Mononuclear cell (primary cell): Measurements from ENCODE around the gene DMBX1. TPM values are rescaled to one million over a fixed set of nuclear protein-coding genes. Genes with fewer than 3 reads are reported as not detected.

Experiments
- H3K27me3 ChIP-seq: 2 replicates; pipeline ENCODE4 v1.6.0; 2011; ENCODE audit warnings: low read length, control low read depth; ENCODE audit not compliant: insufficient read depth
- H3K4me1 ChIP-seq: 2 replicates; pipeline ENCODE4 v1.5.1; 2011; ENCODE audit warnings: mild to moderate bottlenecking, low read length, control low read depth; ENCODE audit not compliant: insufficient read depth
- H3K4me3 ChIP-seq: 2 replicates; pipeline ENCODE4 v1.5.1; 2011; ENCODE audit warnings: mild to moderate bottlenecking, low read length, moderate library complexity
- H3K9me3 ChIP-seq: 2 replicates; pipeline ENCODE4 v1.5.1; 2011; ENCODE audit warnings: low read depth, mild to moderate bottlenecking, control low read depth, low read length
- total RNA-seq: library from RNA; depleted of rRNA; stranded (reverse); fragments of >200 nt; gene quantifications from one replicate; pipeline ENCODE4 v1.2.3, GENCODE V29; 2012

DMBX1 gene
- total RNA-seq, 1 donor, result not detected

GRCh38 chr1:46486432-46487015, 3.1 kb upstream of the DMBX1 start:
- Histone ChIP-seq H3K27me3 (peaks cover 68% of the 10 kb centered on the region), H3K4me1 (peaks cover 11% of the 10 kb centered on the region), H3K9me3 (no peaks in the 10 kb centered on the region), H3K4me3 (no peak overlapping the region)

DNA sequence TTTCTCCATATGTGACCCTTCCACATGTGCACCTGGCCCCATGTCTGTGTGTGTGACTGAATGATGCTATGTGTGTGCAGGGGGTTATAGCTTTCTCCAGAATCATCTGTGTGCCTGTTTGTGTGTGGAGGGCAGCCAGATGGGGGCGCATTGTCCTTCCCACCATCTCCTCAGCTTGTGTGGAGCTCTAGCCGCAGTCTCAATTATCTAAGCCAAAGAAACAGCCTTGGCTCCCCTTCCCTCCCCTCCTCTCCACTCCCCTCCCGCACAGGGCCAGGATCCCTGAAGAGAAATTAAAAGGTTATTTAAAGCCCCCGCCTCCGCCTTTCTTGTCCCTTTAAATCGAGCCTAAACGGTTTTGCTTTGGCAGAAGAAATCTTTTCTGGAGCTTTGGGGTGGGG, 1.8 kb upstream of the DMBX1 start:
- Histone ChIP-seq H3K4me3 (no peak overlapping the region), H3K27me3 (peaks cover 80% of the 10 kb centered on the region), H3K4me1 (peaks cover 11% of the 10 kb centered on the region), H3K9me3 (no peaks in the 10 kb centered on the region)

DNA sequence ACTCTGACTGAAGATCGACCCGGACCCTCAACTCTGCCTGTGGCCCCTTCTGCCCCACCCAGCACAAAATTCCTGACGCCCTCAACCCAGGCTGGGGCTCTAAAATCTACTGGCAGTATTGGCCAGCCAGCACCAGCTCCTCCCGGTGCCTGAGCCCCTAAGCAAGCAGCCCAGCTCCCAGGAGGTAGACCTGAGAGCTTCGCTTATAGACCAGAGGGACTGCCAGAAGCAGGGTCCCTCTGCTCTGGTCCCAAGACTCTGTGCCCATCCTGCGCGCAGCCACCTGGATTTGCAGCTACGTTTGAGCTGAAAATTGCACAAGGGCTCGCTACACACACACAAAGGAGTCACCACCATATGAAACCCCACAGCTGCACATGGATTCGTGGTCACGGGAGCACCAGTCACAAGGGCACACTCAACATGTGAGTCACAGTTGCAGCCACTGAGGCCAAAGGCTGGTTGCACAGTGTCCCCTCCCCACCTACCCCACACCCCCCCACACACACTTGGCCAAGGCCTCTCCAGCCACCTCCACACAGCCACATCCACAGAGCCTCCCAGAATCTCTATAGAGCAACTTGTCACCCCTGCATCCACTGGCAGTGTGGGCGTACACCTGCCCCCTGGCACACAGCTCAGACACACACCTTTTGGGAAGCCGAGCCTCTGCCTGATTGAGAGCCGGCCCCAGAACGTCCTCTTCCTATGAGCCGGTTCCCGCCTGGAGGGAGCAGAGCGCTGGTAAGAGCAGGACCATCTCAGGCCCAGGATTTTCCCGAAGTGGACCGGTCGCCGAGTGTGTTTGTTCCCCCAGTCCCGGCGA, 1.1 kb upstream of the DMBX1 start:
- H3K9me3 ChIP-seq, result no peaks in the 10 kb centered on the region
- H3K27me3 ChIP-seq, result peaks cover 79% of the 10 kb centered on the region
- H3K4me1 ChIP-seq, result peaks cover 11% of the 10 kb centered on the region
- no peak overlapping the region for H3K4me3 ChIP-seq

DNA sequence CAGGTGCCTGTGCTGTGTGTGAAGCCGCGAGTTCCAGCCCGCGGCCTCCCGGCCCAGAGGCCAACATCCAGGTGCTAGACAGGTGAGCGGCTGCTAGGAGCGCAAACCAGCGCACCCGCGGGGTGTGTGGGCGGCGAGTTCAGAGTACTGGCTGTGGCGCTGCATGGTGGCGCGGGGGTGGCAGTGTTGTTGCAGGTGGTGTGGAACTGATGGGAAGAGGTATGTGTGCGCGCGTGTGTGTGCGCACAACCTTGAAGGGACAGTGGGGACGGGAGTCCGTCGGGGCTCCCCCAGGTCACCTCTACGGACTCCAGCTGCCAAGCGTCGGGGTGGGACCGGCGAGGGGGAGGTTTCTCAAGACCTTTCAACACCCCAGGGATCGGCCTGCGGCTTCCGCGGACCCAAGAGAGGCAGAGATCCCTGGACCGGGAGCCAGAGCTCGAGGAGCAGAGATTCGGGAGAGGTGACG, 433 bp upstream of the DMBX1 start:
- peaks cover 80% of the 10 kb centered on the region for H3K27me3 ChIP-seq
- H3K4me1 ChIP-seq, result peaks cover 11% of the 10 kb centered on the region
- no peak overlapping the region for H3K4me3 ChIP-seq
- no peaks in the 10 kb centered on the region for H3K9me3 ChIP-seq

DNA sequence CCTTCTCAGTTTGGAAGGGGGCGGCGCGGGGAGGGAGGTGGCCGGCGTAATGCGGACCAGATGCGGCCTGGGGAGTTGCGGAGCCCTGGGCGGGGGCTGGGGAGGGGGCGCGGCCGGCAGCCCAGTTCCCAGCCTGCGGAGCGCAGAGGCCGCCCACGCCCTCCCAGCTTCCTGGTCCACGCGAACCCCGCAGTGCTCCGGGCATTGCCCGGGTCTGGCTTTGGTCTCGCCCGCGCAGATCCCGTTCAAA, 695 bp downstream of the DMBX1 start:
- H3K4me3 ChIP-seq, result no peak overlapping the region
- H3K9me3 ChIP-seq, result no peaks in the 10 kb centered on the region
- peaks cover 84% of the 10 kb centered on the region for H3K27me3 ChIP-seq
- H3K4me1 ChIP-seq, result peaks cover 11% of the 10 kb centered on the region

- peaks cover 86% of the 10 kb centered on the region for H3K27me3 ChIP-seq
- H3K9me3 ChIP-seq, result no peaks in the 10 kb centered on the region
- H3K4me1 ChIP-seq, result peaks cover 11% of the 10 kb centered on the region
- H3K4me3 ChIP-seq, result no peak overlapping the region
Measured at GRCh38 chr1:46490656-46491442, 1.2 kb downstream of the DMBX1 start.

GRCh38 chr1:46491443-46492268, 2.0 kb downstream of the DMBX1 start:
- Histone ChIP-seq H3K9me3 (no peaks in the 10 kb centered on the region), H3K4me1 (peaks cover 11% of the 10 kb centered on the region), H3K4me3 (no peak overlapping the region), H3K27me3 (peaks cover 78% of the 10 kb centered on the region)

GRCh38 chr1:46492269-46492853, 2.7 kb downstream of the DMBX1 start:
- H3K4me1 ChIP-seq, result peaks cover 11% of the 10 kb centered on the region
- H3K27me3 ChIP-seq, result peaks cover 71% of the 10 kb centered on the region
- H3K9me3 ChIP-seq, result no peaks in the 10 kb centered on the region
- H3K4me3 ChIP-seq, result no peak overlapping the region

DNA sequence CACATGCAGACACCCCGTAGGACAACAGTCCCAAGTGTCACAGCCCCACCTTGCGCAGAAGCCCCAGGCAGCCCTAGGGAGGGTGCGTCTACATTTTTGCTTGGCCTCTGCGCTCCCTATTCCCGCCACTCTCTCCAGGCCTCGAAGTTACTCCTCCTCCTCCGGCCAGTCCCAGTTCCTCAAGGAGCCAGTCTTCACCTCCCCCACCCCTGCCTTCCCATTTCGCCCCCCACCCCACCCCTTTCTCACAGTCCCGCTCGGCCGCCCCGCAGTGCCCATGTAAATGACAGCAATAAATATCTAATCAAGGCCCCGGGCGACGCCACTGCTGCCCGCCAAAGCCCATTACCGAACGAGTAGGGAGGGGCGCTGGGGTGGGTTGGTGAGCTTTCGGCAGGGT, 3.2 kb downstream of the DMBX1 start:
- peaks cover 11% of the 10 kb centered on the region for H3K4me1 ChIP-seq
- H3K9me3 ChIP-seq, result no peaks in the 10 kb centered on the region
- no peak overlapping the region for H3K4me3 ChIP-seq
- peaks cover 66% of the 10 kb centered on the region for H3K27me3 ChIP-seq

GRCh38 chr1:46493316-46494032, 3.8 kb downstream of the DMBX1 start:
- Histone ChIP-seq H3K27me3 (peaks cover 63% of the 10 kb centered on the region), H3K4me3 (no peak overlapping the region), H3K4me1 (peaks cover 11% of the 10 kb centered on the region), H3K9me3 (no peaks in the 10 kb centered on the region)

DNA sequence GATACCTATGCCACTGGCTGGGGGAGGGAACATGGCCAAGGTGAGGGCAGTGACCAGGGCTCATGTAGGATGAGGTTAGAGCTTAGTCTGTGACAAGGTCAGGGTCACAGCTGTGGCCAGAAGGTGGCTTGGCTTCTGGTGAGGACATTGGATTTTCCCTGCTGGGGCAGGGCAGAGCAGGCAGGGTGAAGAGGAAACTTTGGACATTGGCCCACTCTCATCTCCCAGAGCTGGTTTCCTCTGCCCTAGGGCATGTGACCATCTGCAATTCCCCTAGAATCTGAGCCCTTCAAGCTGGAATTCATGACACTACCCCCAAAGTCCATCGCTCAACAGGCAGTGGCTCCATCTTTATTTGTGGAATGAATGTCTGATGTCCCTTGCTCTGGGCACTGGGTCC, 5.3 kb downstream of the DMBX1 start:
- peaks cover 52% of the 10 kb centered on the region for H3K27me3 ChIP-seq
- H3K4me1 ChIP-seq, result peaks cover 2% of the 10 kb centered on the region

DNA sequence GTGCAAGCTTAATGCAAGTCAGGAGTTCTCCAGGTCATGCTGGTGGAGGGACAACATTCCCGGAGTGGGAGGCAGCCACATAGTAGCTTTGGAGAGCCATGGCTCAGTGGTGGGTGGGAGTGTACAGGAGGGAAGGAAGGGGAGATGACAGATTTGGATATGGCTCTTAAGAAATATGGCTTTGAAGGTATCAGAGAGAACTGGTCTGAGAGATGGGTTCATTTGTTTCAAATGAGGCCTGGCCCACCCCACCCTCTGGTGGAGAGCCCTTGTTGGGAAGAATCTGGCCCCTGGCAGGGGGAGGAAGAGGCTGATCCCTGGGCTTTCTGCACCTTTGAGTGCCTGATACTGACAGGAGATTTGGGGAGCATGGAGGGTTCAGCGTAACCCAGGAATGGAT, 6.1 kb downstream of the DMBX1 start:
- peaks cover 44% of the 10 kb centered on the region for H3K27me3 ChIP-seq
- H3K4me1 ChIP-seq, result no peaks in the 10 kb centered on the region
- H3K9me3 ChIP-seq, result no peaks in the 10 kb centered on the region
- no peak overlapping the region for H3K4me3 ChIP-seq

More for the DNA sequence above, 5.3 kb downstream of the DMBX1 start:
- no peaks in the 10 kb centered on the region for H3K9me3 ChIP-seq
- no peak overlapping the region for H3K4me3 ChIP-seq

DNA sequence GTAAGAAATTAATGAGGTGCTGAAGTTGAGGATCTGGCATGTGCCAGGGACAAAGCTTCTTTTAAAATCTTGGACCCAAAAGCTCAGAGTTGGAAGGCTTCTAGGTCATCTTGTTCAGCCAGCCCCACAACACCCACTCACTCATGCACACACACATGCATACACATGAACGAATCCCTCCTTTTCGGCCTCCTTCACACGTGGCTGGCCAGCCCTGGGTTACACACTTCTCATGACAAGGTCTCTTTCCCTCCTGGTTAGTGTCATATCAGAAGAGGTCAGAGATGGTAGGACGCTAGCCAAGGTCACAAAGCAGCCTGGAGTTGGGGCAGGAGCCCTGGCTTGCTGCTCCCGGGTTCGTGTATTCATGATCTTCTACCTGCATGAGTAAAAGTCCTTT, 6.9 kb downstream of the DMBX1 start:
- Histone ChIP-seq H3K4me3 (no peak overlapping the region), H3K27me3 (peaks cover 37% of the 10 kb centered on the region), H3K9me3 (no peaks in the 10 kb centered on the region), H3K4me1 (no peaks in the 10 kb centered on the region)

- Histone ChIP-seq H3K27me3 (peaks cover 34% of the 10 kb centered on the region), H3K4me3 (no peak overlapping the region)
Measured at GRCh38 chr1:46497020-46497419, 7.4 kb downstream of the DMBX1 start.

More at GRCh38 chr1:46497020-46497419, 7.4 kb downstream of the DMBX1 start:
- Histone ChIP-seq H3K9me3 (no peaks in the 10 kb centered on the region), H3K4me1 (no peaks in the 10 kb centered on the region)
